ENCODE data around the gene CLDN10.

The CLDN10 gene

DNA sequence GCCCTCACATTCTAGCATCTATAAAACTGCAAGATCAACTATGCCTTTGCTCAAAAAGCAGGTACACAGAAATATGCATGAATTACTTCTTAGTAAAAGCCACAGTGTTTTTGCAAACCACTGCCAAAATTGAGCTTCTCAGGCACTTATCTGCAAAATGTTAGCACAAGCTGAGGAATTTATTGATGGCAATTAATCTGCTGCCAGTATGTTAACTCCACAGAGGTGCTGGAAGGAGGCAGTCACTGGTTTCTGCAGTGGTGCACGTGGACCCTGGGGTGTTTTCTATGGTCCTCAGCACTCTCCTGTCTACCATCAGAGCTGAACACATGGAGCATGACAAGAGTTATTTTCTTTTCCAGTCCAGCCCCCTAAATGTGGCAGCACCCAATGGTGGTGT, 44.2 kb downstream of the CLDN10 start:
- no peak for DNase-seq (ENCODE audit: extremely low read depth, low read depth)
- no peak for TF ChIP-seq CTCF (IDR thresholded peaks at IDR 0.05; ENCODE audit: low read depth, low read length)

- no peak for TF ChIP-seq CTCF (IDR thresholded peaks at IDR 0.05; ENCODE audit: low read depth, low read length)
- no peak for DNase-seq (ENCODE audit: extremely low read depth, low read depth)
Observed at GRCh38 chr13:95601216-95601615, 48.7 kb downstream of the CLDN10 start.

- no peak for TF ChIP-seq CTCF (IDR thresholded peaks at IDR 0.05; ENCODE audit: low read depth, low read length)
Observed at GRCh38 chr13:95601906-95602305, 49.4 kb downstream of the CLDN10 start.

DNA sequence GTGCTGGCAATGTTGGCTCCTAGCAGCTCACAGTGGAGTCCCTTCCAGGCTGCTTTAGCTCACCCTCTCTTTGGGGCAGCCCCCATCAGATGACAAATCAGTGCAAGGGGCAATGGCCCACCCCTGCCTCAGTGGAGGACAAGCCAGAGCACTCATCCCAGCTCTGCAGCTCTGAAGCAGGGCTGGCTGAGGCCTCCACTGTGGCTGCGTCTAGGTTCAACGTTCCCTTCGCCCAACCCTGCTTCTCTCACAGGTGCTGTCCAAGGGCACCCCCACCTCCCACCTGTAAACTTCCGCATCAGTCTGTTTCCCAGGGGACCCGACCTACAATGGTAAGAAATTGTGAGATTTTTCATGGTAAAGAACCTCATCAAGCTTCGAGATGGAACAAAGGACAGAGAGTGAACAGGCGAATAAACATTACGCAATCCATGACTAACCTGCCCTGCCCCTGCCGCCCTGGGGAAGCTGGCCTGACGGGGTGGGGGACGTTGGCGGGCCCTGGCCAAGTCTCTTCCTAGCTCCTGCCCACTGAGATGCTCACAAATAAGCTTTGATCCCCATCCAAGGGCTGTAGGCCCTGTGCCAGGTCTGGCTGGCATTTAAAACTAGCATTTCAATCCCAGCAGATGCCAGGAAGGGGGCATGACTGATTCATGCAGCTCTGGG, 51.5 kb downstream of the CLDN10 start:
- TF ChIP-seq CTCF (IDR thresholded peaks at IDR 0.05; ENCODE audit: low read depth, low read length) = no peak
- DNase-seq (ENCODE audit: extremely low read depth, low read depth) = no peak

More at GRCh38 chr13:95601906-95602305, 49.4 kb downstream of the CLDN10 start:
- DNase-seq (ENCODE audit: extremely low read depth, low read depth) = no peak

DNA sequence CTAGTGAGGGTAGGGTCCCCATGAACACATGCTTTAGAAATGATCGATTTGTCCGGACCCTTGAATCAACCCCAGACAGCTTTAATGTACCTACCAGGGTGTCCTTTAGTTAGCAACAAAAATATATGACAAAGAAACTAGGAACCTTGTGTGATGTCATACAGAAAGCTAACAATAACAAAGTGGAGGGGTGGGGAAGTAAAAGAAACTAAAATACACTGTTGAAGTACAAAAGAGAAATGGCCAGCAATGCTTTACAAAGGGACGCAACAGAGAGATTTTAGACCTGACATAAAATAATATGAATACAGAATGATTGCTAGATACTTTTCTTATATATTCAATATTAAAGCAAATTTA, 52.0 kb downstream of the CLDN10 start:
- no peak for TF ChIP-seq CTCF (IDR thresholded peaks at IDR 0.05; ENCODE audit: low read depth, low read length)
- no peak for DNase-seq (ENCODE audit: extremely low read depth, low read depth)

DNA sequence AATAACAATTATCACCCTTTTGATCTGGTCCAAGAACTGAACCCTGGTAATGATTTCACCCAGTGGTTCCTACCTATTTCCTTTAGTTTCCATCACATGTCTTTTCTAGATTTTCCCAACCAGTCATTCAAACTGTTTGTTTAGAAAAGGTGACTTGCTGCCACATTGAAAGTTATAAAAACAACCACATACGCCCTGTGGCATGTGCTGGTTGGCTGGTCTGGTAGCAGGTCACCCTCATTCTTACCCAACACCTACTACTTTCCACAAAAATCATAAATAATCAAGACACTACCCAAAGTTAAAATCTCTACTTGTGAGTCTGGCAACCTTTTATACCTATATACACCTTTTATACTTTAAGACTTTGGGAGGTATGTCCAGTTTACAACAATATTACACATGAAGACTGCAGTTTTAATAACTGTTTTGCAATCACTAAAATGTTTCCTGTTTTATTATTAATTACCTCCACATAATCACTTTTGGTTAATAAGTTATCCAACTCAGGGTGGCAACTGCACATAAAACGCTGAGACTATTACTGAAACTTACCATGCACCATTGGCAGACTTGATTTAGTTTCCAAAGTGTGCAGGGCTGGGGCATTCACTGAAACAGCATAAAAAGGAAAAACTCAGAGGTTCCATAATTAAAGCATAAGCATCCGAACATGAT, 53.1 kb downstream of the CLDN10 start:
- no peak for TF ChIP-seq CTCF (IDR thresholded peaks at IDR 0.05; ENCODE audit: low read depth, low read length)
- no peak for DNase-seq (ENCODE audit: extremely low read depth, low read depth)

GRCh38 chr13:95607366-95607765, 54.8 kb downstream of the CLDN10 start:
- TF ChIP-seq CTCF (IDR thresholded peaks at IDR 0.05; ENCODE audit: low read depth, low read length) = no peak
- DNase-seq (ENCODE audit: extremely low read depth, low read depth) = no peak

Measured in AG09319 (cell line).